Chondrocyte (in vitro differentiated cells): Measurements from ENCODE around the gene C2orf72. TPM values are rescaled to one million over a fixed set of nuclear protein-coding genes. Genes with fewer than 3 reads are reported as not detected.

ENCODE experiments used
- DNase-seq: peaks from one replicate; pipeline ENCODE4 v3.0.0; 2021; ENCODE audit warnings: mixed read lengths, low spot score
- H3K27ac Mint-ChIP-seq: one replicate; pipeline ENCODE4 v1.8.0; 2021; ENCODE audit warnings: mild to moderate bottlenecking, moderate library complexity, mixed read lengths; ENCODE audit not compliant: unreplicated experiment
- H3K27me3 Mint-ChIP-seq: 2 replicates; pipeline ENCODE4 v1.8.0; 2021; ENCODE audit warnings: low read depth, mixed read lengths
- H3K36me3 Mint-ChIP-seq: 2 replicates; pipeline ENCODE4 v1.8.0; 2021; ENCODE audit warnings: low read depth, mixed read lengths
- H3K4me1 Mint-ChIP-seq: 2 replicates; pipeline ENCODE4 v1.8.0; 2021; ENCODE audit warnings: low read depth, mild to moderate bottlenecking, mixed read lengths
- H3K4me3 Mint-ChIP-seq: one replicate; pipeline ENCODE4 v1.8.0; 2021; ENCODE audit warnings: mild to moderate bottlenecking, moderate library complexity, mixed read lengths; ENCODE audit not compliant: unreplicated experiment
- H3K9me3 Mint-ChIP-seq: 2 replicates; pipeline ENCODE4 v1.8.0; 2021; ENCODE audit warnings: low read depth, mixed read lengths
- total RNA-seq: library from RNA; stranded (reverse); gene quantifications from 3 replicates; pipeline ENCODE4 v1.2.1, GENCODE V29; 2021
- TF ChIP-seq, protein P1 (sequence below): fragments of 200-600 bp; sonication (generic); IDR thresholded peaks from 2 replicates; pipeline ENCODE4 v1.5.0; 2021; ENCODE audit warnings: antibody characterized with exemption, mild to moderate bottlenecking, moderate library complexity

C2orf72 gene
- total RNA-seq, 1 donor from 2014 or later = 1.3 TPM

DNA sequence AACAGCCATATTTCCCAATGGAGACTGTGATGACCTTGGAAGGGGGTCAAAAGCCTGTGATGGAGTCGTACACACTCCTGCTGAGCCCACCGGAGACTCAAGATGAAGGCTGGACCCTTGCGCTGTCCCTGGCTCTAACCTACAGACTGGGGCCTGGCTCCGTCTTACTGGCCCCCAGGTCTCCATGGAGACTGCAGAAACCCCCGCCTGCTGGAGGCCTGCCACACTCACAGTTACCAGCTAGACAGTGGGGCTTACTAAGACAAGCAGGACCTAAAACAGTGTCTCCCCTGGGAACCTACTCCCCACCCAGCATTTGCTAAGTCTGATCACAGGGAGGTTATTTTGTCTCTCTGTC lies 9.6 kb downstream of the C2orf72 start:
- Mint-ChIP-seq H3K27me3 (peaks cover 19% of the 10 kb centered on the region), H3K27ac (no peak overlapping the region), H3K4me1 (no peaks in the 10 kb centered on the region), H3K9me3 (no peaks in the 10 kb centered on the region), H3K36me3 (no peaks in the 10 kb centered on the region), H3K4me3 (no peak overlapping the region)
- TF ChIP-seq, protein P1, sequence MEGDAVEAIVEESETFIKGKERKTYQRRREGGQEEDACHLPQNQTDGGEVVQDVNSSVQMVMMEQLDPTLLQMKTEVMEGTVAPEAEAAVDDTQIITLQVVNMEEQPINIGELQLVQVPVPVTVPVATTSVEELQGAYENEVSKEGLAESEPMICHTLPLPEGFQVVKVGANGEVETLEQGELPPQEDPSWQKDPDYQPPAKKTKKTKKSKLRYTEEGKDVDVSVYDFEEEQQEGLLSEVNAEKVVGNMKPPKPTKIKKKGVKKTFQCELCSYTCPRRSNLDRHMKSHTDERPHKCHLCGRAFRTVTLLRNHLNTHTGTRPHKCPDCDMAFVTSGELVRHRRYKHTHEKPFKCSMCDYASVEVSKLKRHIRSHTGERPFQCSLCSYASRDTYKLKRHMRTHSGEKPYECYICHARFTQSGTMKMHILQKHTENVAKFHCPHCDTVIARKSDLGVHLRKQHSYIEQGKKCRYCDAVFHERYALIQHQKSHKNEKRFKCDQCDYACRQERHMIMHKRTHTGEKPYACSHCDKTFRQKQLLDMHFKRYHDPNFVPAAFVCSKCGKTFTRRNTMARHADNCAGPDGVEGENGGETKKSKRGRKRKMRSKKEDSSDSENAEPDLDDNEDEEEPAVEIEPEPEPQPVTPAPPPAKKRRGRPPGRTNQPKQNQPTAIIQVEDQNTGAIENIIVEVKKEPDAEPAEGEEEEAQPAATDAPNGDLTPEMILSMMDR = no peak
- DNase-seq = no peak

DNA sequence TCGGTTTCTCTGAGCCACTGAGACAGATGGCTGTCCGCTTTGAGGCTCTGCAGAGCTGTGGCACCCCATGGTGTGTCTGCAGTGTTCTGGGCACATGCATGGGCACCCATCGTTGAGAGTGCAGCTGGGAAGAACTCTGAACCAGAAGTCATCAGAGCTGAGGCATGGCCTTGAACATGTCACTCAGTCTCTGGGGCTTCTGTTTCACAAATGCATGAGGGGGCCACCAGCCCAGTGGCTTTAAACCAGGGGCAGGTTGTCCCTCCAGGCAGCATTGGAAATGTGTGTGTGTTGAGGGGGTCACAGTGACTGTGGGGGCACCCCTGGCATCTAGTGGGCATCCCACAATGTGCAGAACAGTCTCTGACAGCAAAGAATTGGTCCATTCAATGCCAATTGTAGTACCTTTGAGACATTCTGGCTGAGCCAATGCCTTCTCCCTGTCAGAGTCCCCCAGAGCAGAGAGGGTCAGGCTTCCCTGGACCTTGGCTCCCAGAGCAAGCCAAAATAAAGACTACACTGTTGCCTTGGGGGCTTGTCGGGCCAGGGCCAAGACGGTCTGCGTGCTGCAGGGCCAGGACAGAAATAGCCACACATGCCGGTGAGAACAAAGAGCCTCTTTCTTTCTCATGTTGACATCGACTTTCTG lies 10.1 kb downstream of the C2orf72 start:
- TF ChIP-seq, protein P1 = no peak
- Mint-ChIP-seq H3K36me3 (no peaks in the 10 kb centered on the region), H3K4me1 (peaks cover 2% of the 10 kb centered on the region), H3K4me3 (no peak overlapping the region), H3K27ac (no peak overlapping the region), H3K27me3 (peaks cover 18% of the 10 kb centered on the region), H3K9me3 (no peaks in the 10 kb centered on the region)
- no peak for DNase-seq

DNA sequence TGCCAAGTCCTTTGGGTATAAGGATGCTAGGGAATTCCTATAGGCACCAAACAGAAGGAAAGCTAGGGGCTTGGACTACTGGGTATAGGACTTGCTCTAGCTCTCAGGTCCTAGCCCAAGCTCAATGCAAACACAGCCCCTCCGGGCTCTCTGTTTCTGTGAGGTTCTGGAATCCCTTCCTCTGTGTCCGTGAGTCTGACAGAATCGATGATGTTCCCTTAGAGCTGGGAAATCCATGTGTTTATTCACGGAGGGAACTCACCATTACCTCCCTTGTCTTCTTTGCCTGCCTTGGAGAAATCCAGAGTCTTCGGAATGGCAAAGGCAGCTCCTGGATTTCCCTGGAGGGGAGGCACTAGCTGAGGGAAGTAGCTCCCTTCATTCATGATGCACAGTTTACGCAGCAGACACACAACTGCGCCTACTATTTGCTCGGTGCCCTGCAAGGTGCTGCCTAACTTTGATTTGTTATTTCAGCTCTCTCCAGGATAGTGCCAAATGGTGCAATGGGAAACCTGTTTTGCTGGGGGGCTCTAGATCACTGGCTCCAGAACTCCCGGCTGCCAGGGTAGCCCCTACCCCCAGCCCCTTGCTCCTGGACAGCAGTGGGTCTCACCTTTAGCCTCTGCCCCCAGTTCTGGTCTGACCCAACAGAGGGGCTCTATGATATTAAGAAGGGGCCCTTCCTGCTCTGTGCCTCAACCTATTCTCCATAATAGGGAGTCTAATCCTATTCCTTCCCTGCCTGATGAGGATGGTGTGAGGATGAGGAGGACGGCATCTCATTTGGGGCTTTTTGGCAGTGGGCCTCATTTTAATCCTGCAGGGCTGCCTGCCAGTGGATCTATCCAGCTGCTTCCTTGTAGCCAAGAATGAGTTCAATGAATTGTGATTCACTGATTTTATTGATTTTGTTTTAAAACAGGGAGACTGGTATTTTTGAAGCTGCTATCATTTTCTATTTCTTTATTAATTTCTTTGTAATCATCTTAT lies 10.9 kb downstream of the C2orf72 start:
- Mint-ChIP-seq H3K9me3 (no peaks in the 10 kb centered on the region), H3K27me3 (peaks cover 18% of the 10 kb centered on the region), H3K27ac (no peak overlapping the region), H3K4me3 (no peak overlapping the region), H3K36me3 (no peaks in the 10 kb centered on the region), H3K4me1 (peaks cover 11% of the 10 kb centered on the region)
- TF ChIP-seq, protein P1 = no peak
- DNase-seq = no peak

DNA sequence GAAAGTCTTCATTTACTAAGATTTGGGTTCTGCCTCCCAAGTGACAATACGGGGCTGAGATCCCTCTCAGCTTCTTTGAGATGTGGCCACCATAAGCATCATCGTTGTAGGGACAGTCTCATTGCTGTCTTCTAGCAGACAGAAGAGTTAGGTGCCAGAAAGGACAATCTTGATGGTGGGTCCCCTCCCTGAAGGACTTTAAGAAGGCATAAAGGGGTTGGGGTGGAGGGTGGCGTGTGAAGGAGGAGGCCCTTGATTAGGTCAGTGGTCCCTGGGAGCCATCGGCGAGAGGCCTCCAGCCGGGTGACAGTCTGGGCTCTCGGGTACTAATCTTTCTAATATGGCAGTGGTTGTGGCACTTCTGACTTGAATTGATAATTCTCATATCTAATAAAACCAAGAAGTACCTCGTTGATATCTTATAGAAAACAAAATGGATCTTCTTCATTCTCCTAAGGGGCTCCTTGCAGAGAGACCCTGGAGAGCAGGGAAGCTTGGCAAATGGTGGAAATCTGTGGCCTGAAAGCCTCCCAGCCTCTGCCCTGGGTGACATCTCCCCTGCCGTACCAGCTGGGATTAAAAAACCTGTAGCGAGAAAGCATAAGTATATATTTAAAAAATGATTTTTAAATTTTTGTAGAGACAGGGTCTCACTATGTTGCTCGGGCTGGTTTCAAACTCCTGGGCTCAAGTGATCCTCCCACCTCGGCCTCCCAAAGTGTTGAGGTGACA lies 12.1 kb downstream of the C2orf72 start:
- no peak for DNase-seq
- Mint-ChIP-seq H3K4me1 (peaks cover 13% of the 10 kb centered on the region), H3K27ac (no peak overlapping the region), H3K36me3 (no peaks in the 10 kb centered on the region), H3K9me3 (no peaks in the 10 kb centered on the region), H3K4me3 (no peak overlapping the region), H3K27me3 (peaks cover 18% of the 10 kb centered on the region)
- TF ChIP-seq, protein P1 = no peak
